ENCODE measurements around the gene SLC6A2. TPM values are rescaled to one million over a fixed set of nuclear protein-coding genes. Genes with fewer than 3 reads are reported as not detected.

The SLC6A2 gene
- polyA plus RNA-seq, 6 donors from 2014 or later, result not detected

DNA sequence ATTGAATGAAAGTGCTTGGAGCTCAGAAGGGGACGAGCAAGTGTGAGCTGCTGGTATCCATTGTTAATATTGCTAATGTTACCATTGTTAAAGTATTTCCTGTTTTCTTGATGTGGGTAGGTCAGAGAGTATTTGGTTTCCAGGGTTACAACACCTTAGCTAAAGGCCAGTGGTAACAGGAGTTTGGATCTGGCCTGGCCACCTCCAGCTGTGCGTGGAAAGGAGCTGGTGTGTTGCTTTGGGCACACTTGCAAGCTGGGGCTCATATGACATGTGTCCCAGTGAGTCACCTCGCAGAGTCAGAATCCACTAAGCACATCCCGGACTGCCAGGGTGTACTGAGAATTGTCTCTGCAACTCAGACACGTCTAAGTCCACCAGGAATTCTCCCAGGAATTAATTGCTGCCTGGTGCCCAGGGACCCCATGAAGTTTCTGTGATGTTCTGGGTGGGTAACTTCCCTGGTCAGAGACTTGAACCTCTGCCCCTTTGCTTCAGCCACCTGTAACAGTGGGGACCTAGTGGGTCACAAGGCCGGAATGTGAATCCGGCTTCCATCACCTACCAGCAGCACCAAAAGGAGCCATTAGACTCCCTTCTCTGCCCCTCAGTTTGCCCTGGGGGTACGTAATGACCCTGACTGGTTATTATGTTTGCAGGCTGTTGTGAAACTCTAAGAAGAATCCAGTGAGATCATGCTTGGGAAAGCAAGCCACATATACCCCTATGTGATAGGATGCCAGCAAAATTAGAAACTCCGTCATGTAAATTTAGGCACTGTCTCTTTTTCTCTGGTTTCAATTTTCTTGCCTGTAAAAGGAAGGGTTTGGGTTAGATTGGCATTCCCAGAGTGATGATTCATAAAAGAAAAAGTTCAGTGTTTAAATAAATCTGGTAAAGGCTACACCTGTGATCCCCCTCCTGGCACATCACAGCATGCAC is 12.8 kb downstream of the SLC6A2 start:
- no peak overlapping the region for H3K4me3 Mint-ChIP-seq
- no peak for DNase-seq
- H3K4me1 Mint-ChIP-seq, result no peaks in the 10 kb centered on the region
- no peak for ATAC-seq (ENCODE audit: low read depth in 2 of 2)
- peaks cover 0 to 8% (median 2%) of the 10 kb centered on the region in 7 donors for H3K9me3 Mint-ChIP-seq
- peaks cover 0 to 3% of the 10 kb centered on the region in 2 donors for H3K36me3 Mint-ChIP-seq
- no peak overlapping the region for H3K27ac Mint-ChIP-seq
- H3K27me3 Mint-ChIP-seq, result peaks cover 5 to 17% (median 7%) of the 10 kb centered on the region in 3 donors

DNA sequence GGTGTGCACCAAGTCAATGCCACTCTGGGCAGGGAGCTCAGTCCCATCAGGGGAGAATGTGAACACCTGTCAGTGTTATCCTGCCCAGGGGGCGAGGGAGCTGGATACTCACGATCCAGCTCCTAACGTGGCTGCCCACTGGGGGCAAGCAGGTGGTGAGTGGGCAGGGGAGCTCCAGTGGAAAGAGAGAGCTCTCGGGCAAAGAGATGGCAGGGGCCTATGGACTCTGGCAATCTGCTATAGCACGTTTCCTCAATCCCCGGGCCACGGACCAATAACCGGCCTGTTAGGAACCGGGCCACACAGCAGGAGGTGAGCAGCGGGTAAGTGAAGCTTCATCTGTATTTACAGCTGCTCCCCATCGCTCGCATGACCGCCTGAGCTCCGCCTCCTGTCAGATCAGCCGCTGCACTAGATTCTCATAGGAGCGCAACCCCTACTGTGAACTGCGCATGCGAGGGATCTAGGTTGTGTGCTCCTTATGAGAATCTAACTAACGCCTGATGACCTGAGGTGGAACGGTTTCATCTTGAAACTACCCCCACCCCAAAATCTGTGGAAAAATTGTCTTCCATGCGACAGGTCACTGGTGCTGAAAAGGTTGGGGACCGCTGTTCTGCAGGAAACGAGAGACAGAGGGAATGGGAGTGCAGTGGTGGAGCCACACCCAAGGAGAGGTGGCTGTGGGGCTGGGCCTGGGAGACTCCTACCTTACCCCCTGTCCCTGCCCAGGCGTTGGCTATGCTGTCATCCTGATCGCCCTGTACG is 15.6 kb downstream of the SLC6A2 start:
- H3K4me3 Mint-ChIP-seq, result no peak overlapping the region
- DNase-seq (no peak), ATAC-seq (ENCODE audit: low read depth in 2 of 2) (no peak)
- H3K9me3 Mint-ChIP-seq, result peaks cover 0 to 4% (median 0%) of the 10 kb centered on the region in 7 donors
- no peak overlapping the region for H3K27ac Mint-ChIP-seq
- H3K27me3 Mint-ChIP-seq, result peaks cover 3 to 17% (median 5%) of the 10 kb centered on the region in 3 donors
- no peaks in the 10 kb centered on the region for H3K36me3 Mint-ChIP-seq
- H3K4me1 Mint-ChIP-seq, result no peaks in the 10 kb centered on the region

GRCh38 chr16:55671974-55672280 is 16.1 kb downstream of the SLC6A2 start:
- no peaks in the 10 kb centered on the region for H3K4me1 Mint-ChIP-seq
- no peak overlapping the region for H3K27ac Mint-ChIP-seq
- ATAC-seq (ENCODE audit: low read depth in 2 of 2) (no peak), DNase-seq (no peak)
- peaks cover 0 to 4% (median 0%) of the 10 kb centered on the region in 7 donors for H3K9me3 Mint-ChIP-seq
- no peak overlapping the region for H3K4me3 Mint-ChIP-seq
- H3K27me3 Mint-ChIP-seq, result peaks cover 5 to 12% (median 7%) of the 10 kb centered on the region in 3 donors
- H3K36me3 Mint-ChIP-seq, result no peaks in the 10 kb centered on the region

GRCh38 chr16:55672471-55672870 is 16.7 kb downstream of the SLC6A2 start:
- ATAC-seq (ENCODE audit: low read depth in 2 of 2), result no peak

GRCh38 chr16:55678161-55678821 is 22.5 kb downstream of the SLC6A2 start:
- Mint-ChIP-seq H3K4me3 (no peak overlapping the region), H3K27me3 (peaks cover 0 to 17% (median 4%) of the 10 kb centered on the region in 3 donors), H3K36me3 (no peaks in the 10 kb centered on the region), H3K27ac (no peak overlapping the region), H3K4me1 (no peaks in the 10 kb centered on the region), H3K9me3 (no peaks in the 10 kb centered on the region)
- DNase-seq, result no peak
- no peak for ATAC-seq (ENCODE audit: low read depth in 2 of 2)

More at GRCh38 chr16:55672471-55672870, 16.7 kb downstream of the SLC6A2 start:
- H3K9me3 Mint-ChIP-seq, result peaks cover 0 to 4% (median 0%) of the 10 kb centered on the region in 7 donors
- no peak for DNase-seq
- H3K4me3 Mint-ChIP-seq, result no peak overlapping the region
- H3K4me1 Mint-ChIP-seq, result no peaks in the 10 kb centered on the region
- H3K36me3 Mint-ChIP-seq, result no peaks in the 10 kb centered on the region
- H3K27ac Mint-ChIP-seq, result no peak overlapping the region
- peaks cover 0 to 10% (median 7%) of the 10 kb centered on the region in 3 donors for H3K27me3 Mint-ChIP-seq

GRCh38 chr16:55682086-55682485 is 26.3 kb downstream of the SLC6A2 start:
- peaks cover 0 to 2% (median 0%) of the 10 kb centered on the region in 7 donors for H3K9me3 Mint-ChIP-seq
- no peak for ATAC-seq (ENCODE audit: low read depth in 2 of 2)
- no peaks in the 10 kb centered on the region for H3K36me3 Mint-ChIP-seq
- no peak overlapping the region for H3K4me3 Mint-ChIP-seq
- no peak for DNase-seq
- no peak overlapping the region for H3K27ac Mint-ChIP-seq
- no peaks in the 10 kb centered on the region for H3K4me1 Mint-ChIP-seq
- H3K27me3 Mint-ChIP-seq, result peaks cover 0 to 10% (median 4%) of the 10 kb centered on the region in 3 donors

DNA sequence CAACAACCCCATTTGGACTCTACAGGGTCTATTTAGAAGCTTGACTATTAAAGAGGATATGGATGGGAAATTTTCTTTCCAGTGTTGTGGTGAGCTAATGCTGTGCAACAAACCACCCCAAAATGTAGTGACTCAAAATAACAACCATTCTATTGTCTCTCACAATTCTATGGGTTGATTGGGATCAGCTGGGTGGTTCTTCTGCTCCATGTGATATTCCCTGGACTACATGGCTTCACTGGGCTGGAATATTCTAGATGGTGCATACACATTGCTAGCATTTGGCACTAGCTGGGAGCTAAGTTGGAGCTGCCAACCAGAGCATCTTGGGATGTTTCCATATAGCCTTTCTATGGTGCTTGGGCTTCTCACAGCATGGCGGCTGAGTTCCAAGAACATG is 30.2 kb downstream of the SLC6A2 start:
- Mint-ChIP-seq H3K9me3 (peaks cover 0 to 2% (median 0%) of the 10 kb centered on the region in 7 donors), H3K4me1 (no peaks in the 10 kb centered on the region), H3K27me3 (peaks cover 0 to 16% (median 6%) of the 10 kb centered on the region in 3 donors), H3K36me3 (no peaks in the 10 kb centered on the region), H3K4me3 (no peak overlapping the region), H3K27ac (no peak overlapping the region)
- DNase-seq, result no peak
- no peak for ATAC-seq (ENCODE audit: low read depth in 2 of 2)

DNA sequence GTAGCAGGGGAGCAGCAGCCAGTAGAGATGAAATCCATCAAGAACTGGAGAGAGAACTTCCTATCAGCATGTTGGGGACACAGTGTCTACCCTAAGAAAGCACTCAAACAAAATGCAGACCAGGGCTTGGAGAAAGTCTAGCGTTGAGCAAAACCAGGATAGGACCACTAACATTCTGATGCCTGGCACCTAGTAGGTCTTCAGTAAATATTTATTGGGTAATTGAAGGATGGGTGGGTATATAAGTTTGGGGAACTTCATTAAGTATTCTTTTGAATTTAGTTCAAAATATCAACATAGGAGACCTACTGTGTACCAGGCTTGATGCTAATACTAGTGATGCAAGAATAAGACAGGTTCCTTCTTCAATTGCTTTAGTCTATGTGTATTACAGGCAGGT is 30.9 kb downstream of the SLC6A2 start:
- DNase-seq (no peak), ATAC-seq (ENCODE audit: low read depth in 2 of 2) (no peak)
- Mint-ChIP-seq H3K27ac (no peak overlapping the region), H3K27me3 (peaks cover 0 to 16% (median 6%) of the 10 kb centered on the region in 3 donors), H3K4me3 (no peak overlapping the region), H3K9me3 (peaks cover 0 to 2% (median 0%) of the 10 kb centered on the region in 7 donors), H3K4me1 (no peaks in the 10 kb centered on the region), H3K36me3 (no peaks in the 10 kb centered on the region)

DNA sequence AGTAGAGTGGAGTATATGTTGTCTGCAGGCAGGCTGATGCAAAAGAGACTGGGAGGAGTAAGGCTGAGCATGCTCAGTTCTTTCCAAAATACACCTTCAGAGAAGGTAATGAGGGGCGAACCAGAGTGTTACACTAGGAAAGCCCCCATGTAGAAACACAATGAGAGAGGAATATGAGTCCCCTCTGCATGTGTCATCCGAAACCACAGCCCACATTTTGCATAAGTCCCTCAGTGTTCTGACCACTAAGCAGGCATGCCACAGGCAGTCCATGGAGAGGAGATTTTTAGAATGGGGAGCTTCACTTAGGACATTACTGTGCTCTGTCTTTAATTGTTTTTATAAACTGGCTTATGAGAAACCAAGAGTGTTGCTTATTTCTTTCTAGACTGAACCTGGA is 32.0 kb downstream of the SLC6A2 start:
- ATAC-seq (ENCODE audit: low read depth in 2 of 2) (no peak), DNase-seq (no peak)
- Mint-ChIP-seq H3K27ac (no peak overlapping the region), H3K4me1 (no peaks in the 10 kb centered on the region), H3K27me3 (peaks cover 0 to 16% (median 6%) of the 10 kb centered on the region in 3 donors), H3K36me3 (no peaks in the 10 kb centered on the region), H3K9me3 (peaks cover 0 to 2% (median 0%) of the 10 kb centered on the region in 7 donors), H3K4me3 (no peak overlapping the region)

GRCh38 chr16:55690841-55691240 is 35.1 kb downstream of the SLC6A2 start:
- Mint-ChIP-seq H3K4me1 (no peaks in the 10 kb centered on the region), H3K27me3 (peaks cover 0 to 16% (median 6%) of the 10 kb centered on the region in 3 donors)
- ATAC-seq (ENCODE audit: low read depth in 2 of 2), result no peak

GRCh38 chr16:55691771-55692170 is 36.0 kb downstream of the SLC6A2 start:
- no peak for ATAC-seq (ENCODE audit: low read depth in 2 of 2)
- Mint-ChIP-seq H3K9me3 (no peaks in the 10 kb centered on the region), H3K4me1 (no peaks in the 10 kb centered on the region), H3K27ac (no peak overlapping the region), H3K36me3 (no peaks in the 10 kb centered on the region), H3K27me3 (peaks cover 0 to 16% (median 6%) of the 10 kb centered on the region in 3 donors), H3K4me3 (no peak overlapping the region)
- DNase-seq, result no peak

More at GRCh38 chr16:55690841-55691240, 35.1 kb downstream of the SLC6A2 start:
- H3K36me3 Mint-ChIP-seq, result no peaks in the 10 kb centered on the region
- no peak for DNase-seq
- no peak overlapping the region for H3K27ac Mint-ChIP-seq
- H3K4me3 Mint-ChIP-seq, result no peak overlapping the region
- peaks cover 0 to 2% (median 0%) of the 10 kb centered on the region in 7 donors for H3K9me3 Mint-ChIP-seq

- DNase-seq, result no peak
Measured at GRCh38 chr16:55695595-55695994, 39.8 kb downstream of the SLC6A2 start.

GRCh38 chr16:55697867-55698266 is 42.1 kb downstream of the SLC6A2 start:
- no peak for ATAC-seq (ENCODE audit: low read depth in 2 of 2)
- H3K27me3 Mint-ChIP-seq, result peaks cover 5 to 12% (median 9%) of the 10 kb centered on the region in 3 donors
- no peaks in the 10 kb centered on the region for H3K9me3 Mint-ChIP-seq
- no peak for DNase-seq
- no peaks in the 10 kb centered on the region for H3K36me3 Mint-ChIP-seq
- H3K4me1 Mint-ChIP-seq, result no peaks in the 10 kb centered on the region
- no peak overlapping the region for H3K4me3 Mint-ChIP-seq
- no peak overlapping the region for H3K27ac Mint-ChIP-seq

More at GRCh38 chr16:55695595-55695994, 39.8 kb downstream of the SLC6A2 start:
- no peaks in the 10 kb centered on the region for H3K4me1 Mint-ChIP-seq
- peaks cover 5 to 9% (median 8%) of the 10 kb centered on the region in 3 donors for H3K27me3 Mint-ChIP-seq
- ATAC-seq (ENCODE audit: low read depth in 2 of 2), result no peak
- H3K36me3 Mint-ChIP-seq, result no peaks in the 10 kb centered on the region
- no peak overlapping the region for H3K27ac Mint-ChIP-seq
- no peaks in the 10 kb centered on the region for H3K9me3 Mint-ChIP-seq
- no peak overlapping the region for H3K4me3 Mint-ChIP-seq
